Smooth muscle cell of trachea (primary cell): ENCODE results near the gene C1orf52. TPM values are rescaled to one million over a fixed set of nuclear protein-coding genes. Genes with fewer than 3 reads are reported as not detected.

Experiments
- total RNA-seq: library from RNA; depleted of rRNA; stranded (reverse); fragments of >200 nt; gene quantifications from 2 replicates; pipeline ENCODE4 v1.2.1, GENCODE V29; 2014

Gene C1orf52
- total RNA-seq = 11.3 and 15.5 TPM in 2 replicates

DNA sequence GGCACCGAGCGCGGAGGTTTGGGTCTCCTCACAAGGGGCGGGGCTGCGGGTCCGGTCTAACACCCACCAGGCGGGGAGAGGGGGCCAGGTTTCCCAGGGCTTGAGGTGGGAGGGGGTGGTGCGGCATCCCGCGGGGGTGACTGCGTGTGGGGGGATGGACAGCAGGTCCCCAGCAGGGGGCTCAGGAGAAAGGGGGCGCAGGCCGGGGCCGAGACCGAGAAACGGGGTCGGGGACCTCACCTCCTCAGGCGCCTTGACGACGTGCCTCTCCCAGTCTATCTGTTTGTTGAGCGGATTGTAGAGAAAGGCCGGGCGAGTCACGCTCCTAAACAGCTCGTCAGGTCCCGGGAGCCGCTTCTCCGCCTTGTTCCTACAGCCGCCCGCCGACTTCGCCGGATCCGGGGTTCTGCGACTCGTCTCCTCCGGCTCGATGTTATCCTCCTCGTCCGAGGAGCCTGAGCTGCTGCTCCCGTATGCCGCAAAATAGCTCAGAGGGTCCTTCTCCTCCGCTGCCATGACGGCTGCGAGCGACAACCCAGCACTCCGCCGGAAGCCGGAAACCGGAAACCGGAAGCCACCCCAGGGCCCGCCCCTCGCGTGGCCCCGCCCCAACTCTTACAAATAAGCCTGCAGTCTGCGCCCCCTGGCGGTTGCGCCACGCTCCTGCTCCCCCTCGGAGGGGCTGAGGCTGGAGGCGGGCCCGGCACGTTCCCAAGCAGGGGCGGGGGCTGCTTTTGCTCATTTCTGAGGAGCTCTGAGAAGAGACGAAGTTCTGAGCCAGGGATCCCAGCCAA, at the start of gene C1orf52:
Gene C1orf52, minus strand, starts transcription at position 545 of the 794 bp plus-strand sequence. Its CDS starts 29 bp downstream, at position 516.

DNA sequence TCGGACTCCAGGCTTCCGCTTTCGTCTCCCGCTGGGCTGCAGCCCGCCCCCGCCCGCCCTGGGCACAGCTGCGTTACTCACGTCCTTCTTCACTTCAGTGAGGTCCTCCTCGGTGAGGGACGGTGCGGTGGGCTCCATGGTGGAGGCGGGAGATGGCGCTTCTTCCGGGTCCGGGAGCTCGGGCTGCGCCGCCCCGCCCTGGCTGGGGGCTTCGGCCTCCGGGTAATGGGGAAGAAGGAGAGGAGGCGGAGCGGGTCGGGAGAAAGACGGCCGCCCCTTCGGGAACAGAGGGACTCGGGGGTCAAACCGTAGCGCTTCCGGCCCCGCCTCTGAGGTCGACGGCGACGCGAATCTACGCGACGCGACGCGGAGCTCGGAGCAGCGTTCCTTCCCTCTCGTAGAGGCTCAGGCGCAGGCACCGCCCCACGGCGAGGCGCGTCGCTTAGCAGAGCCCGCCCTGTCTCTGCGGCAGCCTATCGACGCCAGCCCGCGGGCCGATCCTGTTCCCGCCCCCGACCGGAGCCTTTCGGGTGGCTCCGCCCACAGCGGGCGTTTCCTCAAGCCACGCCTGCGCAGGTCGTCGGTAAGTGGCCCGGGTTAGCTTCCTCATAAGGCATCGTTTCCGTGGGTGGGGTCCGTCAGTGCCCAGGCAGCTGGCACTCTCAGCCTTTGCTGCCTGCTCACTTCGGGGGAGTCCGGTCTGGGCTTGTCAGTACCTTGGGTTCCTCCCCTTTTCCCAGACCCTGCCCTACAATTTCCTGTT, 16.9 kb upstream of the C1orf52 start, which contains the start of gene BCL10:
Gene BCL10, minus strand, starts transcription at position 418 of the 763 bp plus-strand sequence. Its CDS starts 280 bp downstream, at position 138.

DNA sequence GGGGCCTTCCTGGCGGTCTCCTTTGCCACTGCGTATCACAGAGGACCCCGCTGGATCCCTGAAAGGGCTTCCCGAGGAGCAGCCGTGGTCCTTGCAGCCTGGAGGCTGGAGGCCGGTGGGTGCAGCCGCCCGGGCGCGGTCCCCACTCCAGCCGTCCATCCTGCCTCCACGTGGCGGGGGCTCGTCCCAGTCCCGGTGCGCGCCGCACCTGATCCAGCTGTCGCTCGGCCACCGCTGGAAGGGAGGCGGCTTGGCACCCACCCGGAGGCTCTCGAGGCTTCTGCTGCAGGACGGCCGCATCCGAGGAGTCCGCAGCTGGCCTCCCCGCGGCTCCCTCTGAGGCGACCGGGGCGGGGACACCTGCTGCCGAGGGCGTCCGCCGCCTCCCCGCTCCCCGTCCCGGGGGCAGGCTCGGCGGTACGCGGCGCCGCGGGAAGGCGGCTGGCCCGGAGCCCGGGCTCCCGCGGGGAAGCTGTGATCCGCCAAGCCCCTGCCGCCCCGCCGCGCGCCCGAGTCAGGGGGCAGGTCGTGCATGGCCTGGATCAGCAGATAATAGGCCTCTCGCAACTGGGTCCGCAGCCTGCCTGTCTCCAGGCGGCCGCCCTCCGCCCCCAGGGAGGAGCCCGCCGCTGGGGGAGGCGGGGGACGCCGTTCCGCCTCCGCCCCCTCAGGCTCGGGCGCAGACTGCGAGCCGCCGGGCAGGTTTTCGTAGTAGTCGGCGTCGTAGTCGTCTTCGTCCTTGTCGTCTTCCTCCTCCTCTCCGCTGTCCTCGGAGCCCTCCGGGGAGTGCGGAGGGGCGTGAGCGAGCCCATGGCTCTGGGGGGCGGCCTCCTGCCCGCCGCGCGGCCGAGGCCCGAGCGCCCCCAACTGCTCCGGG, 58.8 kb downstream of the C1orf52 start, which contains the start of gene SYDE2:
Gene SYDE2, minus strand, starts transcription at position 554 of the 877 bp plus-strand sequence. Its CDS starts 20 bp downstream, at position 534.

Other genes with a start within 250 kb of the C1orf52 start
- 5.8 and 6.1 TPM in 2 replicates for gene MCOLN3, start 211.2 kb downstream of the C1orf52 start, total RNA-seq
- 4.9 and 5.6 TPM in 2 replicates for gene SYDE2, start 58.6 kb downstream of the C1orf52 start, total RNA-seq
- 19.5 and 27.2 TPM in 2 replicates for gene BCL10, start 17.0 kb upstream of the C1orf52 start, total RNA-seq
- gene DDAH1, start 205.5 kb upstream of the C1orf52 start, total RNA-seq = 31.3 and 31.4 TPM in 2 replicates